Uterus (tissue), 4 donors: Measurements from ENCODE around the gene FKBP4. TPM values are rescaled to one million over a fixed set of nuclear protein-coding genes. Genes with fewer than 3 reads are reported as not detected.

Experiments used
- DNase-seq, 2 donors: peaks; one replicate each; pipeline ENCODE4 v3.0.0-alpha.2; 2019 to 2020
- H3K27ac ChIP-seq, 2 donors: fragments of 200-600 bp; sonication (generic); 1 replicate in 1 of 2; 2 replicates in 1 of 2; pipeline ENCODE4 v1.5.1; 2016 to 2018
- H3K27me3 ChIP-seq, 2 donors: fragments of 200-600 bp; sonication (generic); one replicate each; pipeline ENCODE4 v1.5.1; 2018 to 2019; ENCODE audit warnings: control low read depth in 1 of 2
- H3K36me3 ChIP-seq, 2 donors: fragments of 200-600 bp; sonication (generic); one replicate each; pipeline ENCODE4 v1.5.1; 2019; ENCODE audit warnings: control low read depth in 1 of 2
- H3K4me1 ChIP-seq, 2 donors: fragments of 200-600 bp; sonication (generic); one replicate each; pipeline ENCODE4 v1.5.1; 2018 to 2019; ENCODE audit warnings: control low read depth in 1 of 2
- H3K4me3 ChIP-seq, 2 donors: fragments of 200-600 bp; sonication (generic); 1 replicate in 1 of 2; 2 replicates in 1 of 2; pipeline ENCODE4 v1.5.1; 2018 to 2019; ENCODE audit warnings: mild to moderate bottlenecking in 1 of 2
- H3K9me3 ChIP-seq, 2 donors: fragments of 200-600 bp; sonication (generic); one replicate each; pipeline ENCODE4 v1.5.1; 2019; ENCODE audit warnings: control low read depth in 1 of 2
- CTCF ChIP-seq, 4 experiments: fragments of 200-600 bp in 2 of 4; fragments of 450-650 bp in 2 of 4; sonication (generic) in 2 of 4; IDR thresholded peaks; one replicate each; pipeline ENCODE4 v1.5.1; 2016 to 2019; ENCODE audit warnings: antibody characterized with exemption in 4 of 4, mild to moderate bottlenecking in 2 of 4, moderate library complexity in 1 of 4
- POLR2A ChIP-seq, 2 donors: fragments of 450-650 bp; IDR thresholded peaks; one replicate each; pipeline ENCODE4 v1.6.1; 2016; ENCODE audit warnings: antibody characterized with exemption in 2 of 2, mild to moderate bottlenecking in 1 of 2, moderate library complexity in 1 of 2
- intact Hi-C: fragments of 100-400 bp; cut with DNase I; formaldehyde crosslinking; loops from one replicate; pipeline ENCODE4 v1.15.1; 2023; ENCODE audit warnings: low total_unique reads
- total RNA-seq, 4 donors: library from RNA; depleted of rRNA in 3 of 4; stranded (reverse); fragments of >200 nt in 3 of 4; gene quantifications; one replicate each; pipeline versions ENCODE4 v1.1.0 to v1.2.4, GENCODE V29; 2014 to 2023
- donor health status: DM: yes; HTN: yes; CAD: no.

Gene FKBP4
- total RNA-seq, 4 donors from 2014 or later: 8.5 to 59.0 (median 36.7) TPM

- no peaks in the 10 kb centered on the region for H3K4me1 ChIP-seq
- no peaks in the 10 kb centered on the region for H3K9me3 ChIP-seq
- H3K27ac ChIP-seq: no peak overlapping the region
- TF ChIP-seq POLR2A (IDR thresholded peaks at IDR 0.05): no peak
- TF ChIP-seq CTCF (IDR thresholded peaks at IDR 0.05): no peak
- H3K27me3 ChIP-seq: no peaks in the 10 kb centered on the region
- DNase-seq: no peak
- intact Hi-C loops: no loop called here
- no peaks in the 10 kb centered on the region for H3K36me3 ChIP-seq
- no peak overlapping the region for H3K4me3 ChIP-seq
Measured at GRCh38 chr12:2823483-2823882, 28.7 kb downstream of the FKBP4 start.

GRCh38 chr12:2824541-2824940 lies 29.8 kb downstream of the FKBP4 start:
- H3K27ac ChIP-seq: no peak overlapping the region
- H3K36me3 ChIP-seq: no peaks in the 10 kb centered on the region
- no peaks in the 10 kb centered on the region for H3K4me1 ChIP-seq
- H3K9me3 ChIP-seq: no peaks in the 10 kb centered on the region
- TF ChIP-seq CTCF (IDR thresholded peaks at IDR 0.05) (no peak), POLR2A (IDR thresholded peaks at IDR 0.05) (no peak)
- H3K27me3 ChIP-seq: no peaks in the 10 kb centered on the region
- DNase-seq: no peak
- intact Hi-C loops: no loop called here
- H3K4me3 ChIP-seq: no peak overlapping the region

- TF ChIP-seq POLR2A (IDR thresholded peaks at IDR 0.05) (no peak), CTCF (IDR thresholded peaks at IDR 0.05) (no peak)
- Histone ChIP-seq H3K27me3 (no peaks in the 10 kb centered on the region), H3K36me3 (no peaks in the 10 kb centered on the region), H3K4me1 (no peaks in the 10 kb centered on the region), H3K27ac (peak overlapping the region in 1 of 2 donors; percentile 2), H3K4me3 (no peak overlapping the region), H3K9me3 (no peaks in the 10 kb centered on the region)
- no peak for DNase-seq
- intact Hi-C loops: no loop called here
Measured at GRCh38 chr12:2825132-2825531, 30.4 kb downstream of the FKBP4 start.

GRCh38 chr12:2826036-2826435 lies 31.3 kb downstream of the FKBP4 start:
- Histone ChIP-seq H3K9me3 (no peaks in the 10 kb centered on the region), H3K4me3 (no peak overlapping the region), H3K27me3 (no peaks in the 10 kb centered on the region), H3K4me1 (no peaks in the 10 kb centered on the region), H3K27ac (no peak overlapping the region), H3K36me3 (no peaks in the 10 kb centered on the region)
- intact Hi-C loops: no loop called here
- DNase-seq: no peak
- no peak for TF ChIP-seq CTCF (IDR thresholded peaks at IDR 0.05)
- TF ChIP-seq POLR2A (IDR thresholded peaks at IDR 0.05): no peak

GRCh38 chr12:2826721-2827515 lies 32.1 kb downstream of the FKBP4 start:
- H3K27ac ChIP-seq: no peak overlapping the region
- no peak for TF ChIP-seq POLR2A (IDR thresholded peaks at IDR 0.05)
- no peak for TF ChIP-seq CTCF (IDR thresholded peaks at IDR 0.05)
- H3K4me1 ChIP-seq: no peaks in the 10 kb centered on the region
- no peaks in the 10 kb centered on the region for H3K9me3 ChIP-seq
- no peaks in the 10 kb centered on the region for H3K27me3 ChIP-seq
- no peak overlapping the region for H3K4me3 ChIP-seq
- intact Hi-C loops: no loop called here
- no peaks in the 10 kb centered on the region for H3K36me3 ChIP-seq
- DNase-seq: no peak
